ENCODE measurements around the gene MFSD6. TPM values are rescaled to one million over a fixed set of nuclear protein-coding genes. Genes with fewer than 3 reads are reported as not detected.

MFSD6 gene
- total and polyA plus RNA-seq, 2 of the 8 experiments (the other 6 are each of a cell fraction or from before 2014, with no cell fraction given): 1.8 to 5.1 TPM

- Histone ChIP-seq H3K27me3 (replicated peaks in 1 of 4; ENCODE audit: control insufficient read depth in 3 of 4, extremely low read depth in 1 of 4, insufficient read depth in 3 of 4, low read length in 3 of 4) (no peaks in the 10 kb centered on the region), H3K4me2 (ENCODE audit: insufficient read depth in 1 of 2, low read depth in 2 of 2, low read length in 2 of 2) (no peak overlapping the region), H3K4me1 (replicated peaks in 1 of 4; ENCODE audit: control insufficient read depth in 3 of 4, insufficient read depth in 4 of 4, low read length in 3 of 4) (peaks cover 0 to 2% (median 0%) of the 10 kb centered on the region in 4 experiments; a peak in 1 of 7 replicates), H3K4me3 (ENCODE audit: extremely low read depth in 1 of 4, insufficient read depth in 2 of 4, low read depth in 3 of 4, low read length in 4 of 4) (no peak overlapping the region), H3K23ac (ENCODE audit: insufficient read length) (no peak overlapping the region), H3K56ac (replicated peaks; ENCODE audit: insufficient read length, low read depth, low read length) (no peak overlapping the region), H3K4ac (replicated peaks; ENCODE audit: insufficient read length, low read depth, low read length) (no peak overlapping the region), H2BK120ac (replicated peaks; ENCODE audit: low read depth, low read length) (no peak overlapping the region), H3K9ac (replicated peaks in 1 of 4; ENCODE audit: extremely low read depth in 1 of 4, low read depth in 3 of 4, low read length in 3 of 4) (no peak overlapping the region), H3K23me2 (ENCODE audit: low read depth, low read length) (no peaks in the 10 kb centered on the region), H4K20me1 (replicated peaks in 1 of 2; ENCODE audit: control insufficient read depth in 1 of 2, insufficient read depth in 2 of 2, low read length in 2 of 2) (peaks cover 0 to 2% of the 10 kb centered on the region in 2 experiments), H3K79me2 (ENCODE audit: control insufficient read depth in 1 of 2, insufficient read depth in 2 of 2, low read length in 2 of 2) (no peaks in the 10 kb centered on the region), H2BK15ac (ENCODE audit: low read length) (no peak overlapping the region), H2AFZ (ENCODE audit: low read length) (no peak overlapping the region), H4K8ac (ENCODE audit: extremely low read depth, insufficient read depth, low read length) (no peak overlapping the region), H3K14ac (ENCODE audit: insufficient read length) (no peak overlapping the region), H3K9me3 (ENCODE audit: insufficient read depth in 2 of 2, low read depth in 1 of 2, low read length in 1 of 2) (no peaks in the 10 kb centered on the region), H3K18ac (ENCODE audit: extremely low read depth, low read length) (no peak overlapping the region), H2BK12ac (ENCODE audit: low read depth, low read length) (no peak overlapping the region), H2AK5ac (ENCODE audit: low read depth, low read length) (no peak overlapping the region), H3K36me3 (ENCODE audit: control insufficient read depth in 2 of 4, insufficient read depth in 4 of 4, low read length in 3 of 4) (no peaks in the 10 kb centered on the region), H3K27ac (ENCODE audit: low read depth, low read length) (no peak overlapping the region), H4K5ac (ENCODE audit: insufficient read length, low read depth, low read length) (no peak overlapping the region), H4K91ac (replicated peaks; ENCODE audit: insufficient read length, low read length) (no peak overlapping the region), H3K79me1 (ENCODE audit: low read depth, low read length) (no peaks in the 10 kb centered on the region), H2BK5ac (ENCODE audit: low read depth, low read length) (no peak overlapping the region), H2BK20ac (ENCODE audit: low read length) (no peak overlapping the region)
- 83% methylated on average over 2 of the region's 2 CpGs; no CpG with 5 or more reads in 1 of the 2 experiments for WGBS, 2 experiments (ENCODE audit: extremely low coverage in 1 of 2, insufficient coverage in 1 of 2, insufficient read length in 1 of 2, insufficient replicate concordance in 2 of 2, low coverage in 1 of 2, low lambda C conversion rate in 2 of 2, missing lambda C conversion rate in 1 of 2)
- FAIRE-seq (no peak), DNase-seq (ENCODE audit: low read depth in 1 of 2, low spot score in 2 of 2) (no peak)
- ChIA-PET POLR2A (ENCODE audit: partially characterized antibody) (no interaction called here), CTCF (ENCODE audit: partially characterized antibody) (interaction anchor here (0.8 to 2.9 kb wide), 5 partner anchors 9 to 266 kb away, joined by 3 to 15 read pairs (median 3); no protein-coding TSS in a partner anchor)
- no peak for TF ChIP-seq RXRA (IDR thresholded peaks at IDR 0.05; ENCODE audit: insufficient read depth, low read depth, low read length)
- TF ChIP-seq, protein P1, sequence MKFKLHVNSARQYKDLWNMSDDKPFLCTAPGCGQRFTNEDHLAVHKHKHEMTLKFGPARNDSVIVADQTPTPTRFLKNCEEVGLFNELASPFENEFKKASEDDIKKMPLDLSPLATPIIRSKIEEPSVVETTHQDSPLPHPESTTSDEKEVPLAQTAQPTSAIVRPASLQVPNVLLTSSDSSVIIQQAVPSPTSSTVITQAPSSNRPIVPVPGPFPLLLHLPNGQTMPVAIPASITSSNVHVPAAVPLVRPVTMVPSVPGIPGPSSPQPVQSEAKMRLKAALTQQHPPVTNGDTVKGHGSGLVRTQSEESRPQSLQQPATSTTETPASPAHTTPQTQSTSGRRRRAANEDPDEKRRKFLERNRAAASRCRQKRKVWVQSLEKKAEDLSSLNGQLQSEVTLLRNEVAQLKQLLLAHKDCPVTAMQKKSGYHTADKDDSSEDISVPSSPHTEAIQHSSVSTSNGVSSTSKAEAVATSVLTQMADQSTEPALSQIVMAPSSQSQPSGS (IDR thresholded peaks at IDR 0.05; ENCODE audit: low read length): no peak
Observed at GRCh38 chr2:190446193-190446592, 38.0 kb downstream of the MFSD6 start.
